ENCODE measurements around the gene RBL2.

Gene RBL2

GRCh38 chr16:53515259-53515658 lies 81.0 kb downstream of the RBL2 start:
- H3K27me3 ChIP-seq = no peaks in the 10 kb centered on the region
- no peaks in the 10 kb centered on the region for H3K9me3 ChIP-seq
- H3K4me3 ChIP-seq (ENCODE audit: low read depth in 1 of 2, low read length in 1 of 2) = no peak overlapping the region
- H3K36me3 ChIP-seq = no peaks in the 10 kb centered on the region
- peaks cover 54 to 71% of the 10 kb centered on the region in 2 experiments for H3K4me1 ChIP-seq (ENCODE audit: control insufficient read depth in 1 of 2, insufficient read depth in 1 of 2, low read depth in 1 of 2, low read length in 1 of 2)
- no peak overlapping the region for H3K27ac ChIP-seq
- no peak for TF ChIP-seq CTCF (IDR thresholded peaks at IDR 0.05)

- Histone ChIP-seq H3K4me1 (ENCODE audit: control insufficient read depth in 1 of 2, insufficient read depth in 1 of 2, low read depth in 1 of 2, low read length in 1 of 2) (peaks cover 54 to 71% of the 10 kb centered on the region in 2 experiments), H3K4me3 (ENCODE audit: low read depth in 1 of 2, low read length in 1 of 2) (no peak overlapping the region), H3K27me3 (no peaks in the 10 kb centered on the region), H3K36me3 (no peaks in the 10 kb centered on the region), H3K9me3 (no peaks in the 10 kb centered on the region), H3K27ac (no peak overlapping the region)
- no peak for TF ChIP-seq CTCF (IDR thresholded peaks at IDR 0.05)
Observed at GRCh38 chr16:53515811-53516210, 81.5 kb downstream of the RBL2 start.

- Histone ChIP-seq H3K27me3 (no peaks in the 10 kb centered on the region), H3K36me3 (no peaks in the 10 kb centered on the region), H3K4me3 (ENCODE audit: low read depth in 1 of 2, low read length in 1 of 2) (peak overlapping the region; percentile 54 to 64), H3K4me1 (ENCODE audit: control insufficient read depth in 1 of 2, insufficient read depth in 1 of 2, low read depth in 1 of 2, low read length in 1 of 2) (peaks cover 49 to 61% of the 10 kb centered on the region in 2 experiments), H3K27ac (peak overlapping the region; percentile 95), H3K9me3 (no peaks in the 10 kb centered on the region)
- no peak for TF ChIP-seq CTCF (IDR thresholded peaks at IDR 0.05)
Observed at GRCh38 chr16:53517851-53518250, 83.6 kb downstream of the RBL2 start.

- H3K4me3 ChIP-seq (ENCODE audit: low read depth in 1 of 2, low read length in 1 of 2) = peak overlapping the region; percentile 54 to 64
- no peak for TF ChIP-seq CTCF (IDR thresholded peaks at IDR 0.05)
- peak overlapping the region; percentile 95 for H3K27ac ChIP-seq
- no peaks in the 10 kb centered on the region for H3K36me3 ChIP-seq
- no peaks in the 10 kb centered on the region for H3K9me3 ChIP-seq
- H3K27me3 ChIP-seq = peaks cover 9% of the 10 kb centered on the region
- H3K4me1 ChIP-seq (ENCODE audit: control insufficient read depth in 1 of 2, insufficient read depth in 1 of 2, low read depth in 1 of 2, low read length in 1 of 2) = peaks cover 49 to 61% of the 10 kb centered on the region in 2 experiments
Observed at GRCh38 chr16:53518550-53519416, 84.5 kb downstream of the RBL2 start.

- Histone ChIP-seq H3K9me3 (no peaks in the 10 kb centered on the region), H3K4me1 (ENCODE audit: control insufficient read depth in 1 of 2, insufficient read depth in 1 of 2, low read depth in 1 of 2, low read length in 1 of 2) (peaks cover 49 to 61% of the 10 kb centered on the region in 2 experiments), H3K4me3 (ENCODE audit: low read depth in 1 of 2, low read length in 1 of 2) (peak overlapping the region; percentile 54 to 64), H3K27ac (peak overlapping the region; percentile 95), H3K27me3 (peaks cover 16% of the 10 kb centered on the region), H3K36me3 (no peaks in the 10 kb centered on the region)
- TF ChIP-seq CTCF (IDR thresholded peaks at IDR 0.05) = no peak
Observed at GRCh38 chr16:53519417-53520091, 85.3 kb downstream of the RBL2 start.
